ENCODE measurements around the gene MYO1E. TPM values are rescaled to one million over a fixed set of nuclear protein-coding genes. Genes with fewer than 3 reads are reported as not detected.
A peak's percentile ranks its signal among the peaks of the same experiment; 100 is the strongest.

The MYO1E gene
- total RNA-seq, 1 donor from 2014 or later = 192 TPM

DNA sequence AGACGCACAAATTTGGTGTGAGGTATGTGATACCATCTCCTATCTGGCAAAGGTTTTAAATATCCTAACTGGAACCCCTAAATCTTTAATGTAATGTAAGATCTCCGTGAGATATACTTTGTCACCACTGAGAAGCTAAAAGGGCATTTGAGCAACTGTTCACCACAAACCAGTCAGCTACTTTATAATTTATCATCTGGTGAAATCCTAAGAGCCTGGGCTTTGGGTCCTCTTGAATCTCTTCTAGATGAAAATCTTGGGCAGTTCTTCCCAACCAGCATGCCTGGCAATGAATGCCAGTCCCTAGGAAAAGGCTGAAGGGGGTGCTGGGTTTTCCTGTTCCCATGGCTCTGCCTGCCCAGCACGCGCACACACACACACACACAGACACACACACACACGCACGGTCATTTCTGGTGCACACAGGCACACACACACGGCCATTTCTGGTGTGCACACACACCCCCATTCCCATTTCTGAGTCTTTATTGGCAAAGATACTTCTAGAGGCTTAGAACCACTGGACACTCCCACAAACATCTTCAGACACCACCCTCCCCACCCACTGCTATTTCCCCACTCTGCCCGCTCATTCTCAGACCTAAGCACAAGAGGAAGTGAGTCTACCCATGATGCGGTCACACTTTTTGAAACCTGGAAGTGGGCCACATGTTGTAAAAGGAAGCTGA is 72.6 kb downstream of the MYO1E start:
- H3K36me3 Mint-ChIP-seq (ENCODE audit: low read depth) = no peaks in the 10 kb centered on the region
- peaks cover 56% of the 10 kb centered on the region for H3K4me1 Mint-ChIP-seq (ENCODE audit: low read depth)
- no peak overlapping the region for H3K4me3 Mint-ChIP-seq (ENCODE audit: unreplicated experiment)
- peak overlapping the region; percentile 53 for H3K27ac Mint-ChIP-seq (ENCODE audit: unreplicated experiment)
- H3K27me3 Mint-ChIP-seq (ENCODE audit: low read depth) = no peaks in the 10 kb centered on the region
- H3K9me3 Mint-ChIP-seq (ENCODE audit: low read depth) = no peaks in the 10 kb centered on the region
- DNase-seq (ENCODE audit: low spot score) = no peak
- TF ChIP-seq, protein P1, sequence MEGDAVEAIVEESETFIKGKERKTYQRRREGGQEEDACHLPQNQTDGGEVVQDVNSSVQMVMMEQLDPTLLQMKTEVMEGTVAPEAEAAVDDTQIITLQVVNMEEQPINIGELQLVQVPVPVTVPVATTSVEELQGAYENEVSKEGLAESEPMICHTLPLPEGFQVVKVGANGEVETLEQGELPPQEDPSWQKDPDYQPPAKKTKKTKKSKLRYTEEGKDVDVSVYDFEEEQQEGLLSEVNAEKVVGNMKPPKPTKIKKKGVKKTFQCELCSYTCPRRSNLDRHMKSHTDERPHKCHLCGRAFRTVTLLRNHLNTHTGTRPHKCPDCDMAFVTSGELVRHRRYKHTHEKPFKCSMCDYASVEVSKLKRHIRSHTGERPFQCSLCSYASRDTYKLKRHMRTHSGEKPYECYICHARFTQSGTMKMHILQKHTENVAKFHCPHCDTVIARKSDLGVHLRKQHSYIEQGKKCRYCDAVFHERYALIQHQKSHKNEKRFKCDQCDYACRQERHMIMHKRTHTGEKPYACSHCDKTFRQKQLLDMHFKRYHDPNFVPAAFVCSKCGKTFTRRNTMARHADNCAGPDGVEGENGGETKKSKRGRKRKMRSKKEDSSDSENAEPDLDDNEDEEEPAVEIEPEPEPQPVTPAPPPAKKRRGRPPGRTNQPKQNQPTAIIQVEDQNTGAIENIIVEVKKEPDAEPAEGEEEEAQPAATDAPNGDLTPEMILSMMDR (IDR thresholded peaks at IDR 0.05) = no peak

DNA sequence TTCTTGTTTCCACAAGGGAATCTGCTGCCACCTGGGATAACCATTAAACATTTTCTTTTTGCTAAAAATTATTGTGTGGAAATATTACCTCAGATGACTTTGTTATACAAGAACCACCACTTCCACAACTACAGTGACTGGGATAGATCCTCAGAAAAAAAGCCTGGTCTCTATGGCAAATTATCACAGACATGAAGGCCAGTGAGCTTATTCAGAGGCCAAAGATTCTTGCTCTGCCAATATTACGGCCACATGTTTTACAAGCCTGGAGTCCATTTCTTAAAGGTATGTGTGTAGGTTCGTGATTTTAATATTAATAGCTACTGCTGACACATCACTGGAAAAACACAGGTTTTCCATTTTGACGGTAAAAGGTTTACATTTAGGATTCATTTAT is 73.8 kb downstream of the MYO1E start:
- Mint-ChIP-seq H3K4me1 (ENCODE audit: low read depth) (peaks cover 56% of the 10 kb centered on the region), H3K36me3 (ENCODE audit: low read depth) (peaks cover 1% of the 10 kb centered on the region), H3K27ac (ENCODE audit: unreplicated experiment) (no peak overlapping the region), H3K27me3 (ENCODE audit: low read depth) (no peaks in the 10 kb centered on the region), H3K9me3 (ENCODE audit: low read depth) (peaks cover 3% of the 10 kb centered on the region), H3K4me3 (ENCODE audit: unreplicated experiment) (no peak overlapping the region)
- TF ChIP-seq, protein P1 (IDR thresholded peaks at IDR 0.05) = no peak
- DNase-seq (ENCODE audit: low spot score) = no peak

DNA sequence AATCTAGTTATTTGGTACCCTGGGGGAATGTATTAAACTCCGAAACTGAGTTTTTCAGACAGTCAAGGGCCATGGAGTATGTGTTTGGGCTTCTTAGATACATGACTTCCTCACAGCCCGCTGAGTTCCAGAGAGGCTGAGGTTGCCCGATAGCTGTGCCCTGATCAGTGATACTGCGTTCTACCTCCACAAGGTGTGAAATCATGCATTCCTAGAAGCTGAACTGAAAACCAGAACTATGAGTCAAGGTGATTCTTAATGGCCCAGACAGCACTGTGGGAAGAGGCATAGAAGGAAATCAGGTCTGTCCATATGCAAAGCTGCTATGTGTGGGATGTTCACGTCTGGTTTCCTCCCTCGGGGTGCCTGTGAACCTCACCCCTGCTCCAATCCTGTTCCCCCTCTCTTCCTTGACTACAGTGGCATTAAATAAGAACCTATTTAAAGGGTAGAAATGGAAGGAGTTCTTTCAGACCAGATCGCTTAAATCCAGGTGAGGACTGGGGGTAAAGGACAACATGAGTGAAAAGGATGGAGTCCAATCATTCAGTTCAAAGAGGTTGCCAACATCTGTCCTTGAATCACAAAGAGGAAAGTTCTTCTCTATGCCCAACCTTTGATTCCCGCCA is 74.3 kb downstream of the MYO1E start:
- Mint-ChIP-seq H3K9me3 (ENCODE audit: low read depth) (peaks cover 3% of the 10 kb centered on the region), H3K27ac (ENCODE audit: unreplicated experiment) (peak overlapping the region; percentile 55), H3K4me3 (ENCODE audit: unreplicated experiment) (no peak overlapping the region), H3K27me3 (ENCODE audit: low read depth) (no peaks in the 10 kb centered on the region), H3K36me3 (ENCODE audit: low read depth) (peaks cover 1% of the 10 kb centered on the region), H3K4me1 (ENCODE audit: low read depth) (peaks cover 53% of the 10 kb centered on the region)
- DNase-seq (ENCODE audit: low spot score) = no peak
- TF ChIP-seq, protein P1 (IDR thresholded peaks at IDR 0.05) = no peak

DNA sequence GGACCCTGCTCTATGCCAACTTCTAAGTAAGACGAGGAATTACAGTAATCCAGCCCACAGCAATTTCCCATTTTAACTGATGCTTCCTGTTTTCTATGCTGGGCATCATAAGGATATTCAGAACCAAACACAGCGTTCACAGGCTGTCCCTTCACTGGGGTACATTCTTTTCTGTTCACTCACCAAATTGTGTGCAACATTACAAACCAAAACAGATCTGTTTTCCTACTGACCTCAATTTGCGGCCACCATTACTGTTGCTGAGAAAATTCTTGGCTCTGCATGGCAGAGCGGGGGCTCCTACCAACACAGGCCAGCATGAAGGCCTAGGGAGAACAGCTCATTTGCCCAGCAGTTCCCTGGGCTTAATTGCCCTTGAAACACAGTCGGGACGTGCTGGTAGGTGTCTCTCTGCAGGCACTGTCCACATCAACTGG is 76.5 kb downstream of the MYO1E start:
- Mint-ChIP-seq H3K4me1 (ENCODE audit: low read depth) (peaks cover 63% of the 10 kb centered on the region), H3K4me3 (ENCODE audit: unreplicated experiment) (peak overlapping the region; percentile 21), H3K27me3 (ENCODE audit: low read depth) (no peaks in the 10 kb centered on the region), H3K27ac (ENCODE audit: unreplicated experiment) (peak overlapping the region; percentile 88), H3K36me3 (ENCODE audit: low read depth) (peaks cover 1% of the 10 kb centered on the region), H3K9me3 (ENCODE audit: low read depth) (peaks cover 3% of the 10 kb centered on the region)
- no peak for DNase-seq (ENCODE audit: low spot score)
- TF ChIP-seq, protein P1 (IDR thresholded peaks at IDR 0.05) = no peak

DNA sequence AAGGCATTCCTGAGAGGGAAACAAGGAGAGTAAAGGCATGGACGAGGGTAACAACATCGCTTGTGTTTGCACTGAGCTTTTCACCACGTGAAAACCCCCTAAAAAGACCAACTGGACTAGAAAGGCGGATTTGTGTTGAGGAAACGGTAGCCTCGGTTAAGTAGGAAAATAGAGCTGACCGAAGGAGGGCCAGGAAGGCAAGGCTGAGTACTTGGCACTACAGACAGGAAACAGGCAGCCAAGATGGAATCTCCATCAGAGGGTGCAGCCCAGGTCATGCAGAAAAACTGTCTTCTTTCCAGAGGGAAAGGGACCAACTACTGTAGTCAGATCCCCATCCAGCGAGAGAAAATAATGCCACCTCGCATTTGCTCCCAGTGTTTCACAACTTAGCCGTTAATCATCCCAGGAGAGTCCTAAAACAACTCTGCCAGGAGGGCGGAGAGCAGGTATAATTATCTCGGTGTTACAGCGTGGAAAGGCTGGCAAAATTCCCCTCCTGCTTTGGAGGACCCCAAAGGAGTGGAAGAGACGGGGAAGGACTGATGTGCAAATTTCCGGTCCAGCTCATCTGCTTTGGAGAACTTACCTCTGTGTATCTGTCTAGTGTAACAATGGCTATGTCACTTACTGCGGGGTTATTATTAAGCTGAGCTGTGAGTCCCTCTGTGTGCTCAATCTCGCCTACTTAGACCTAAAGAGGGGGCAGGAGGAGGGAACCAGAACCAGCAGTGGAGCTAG is 77.2 kb downstream of the MYO1E start:
- no peak overlapping the region for H3K4me3 Mint-ChIP-seq (ENCODE audit: unreplicated experiment)
- peak overlapping the region; percentile 88 for H3K27ac Mint-ChIP-seq (ENCODE audit: unreplicated experiment)
- H3K27me3 Mint-ChIP-seq (ENCODE audit: low read depth) = no peaks in the 10 kb centered on the region
- H3K4me1 Mint-ChIP-seq (ENCODE audit: low read depth) = peaks cover 65% of the 10 kb centered on the region
- H3K36me3 Mint-ChIP-seq (ENCODE audit: low read depth) = peaks cover 1% of the 10 kb centered on the region
- DNase-seq (ENCODE audit: low spot score) = no peak
- peaks cover 3% of the 10 kb centered on the region for H3K9me3 Mint-ChIP-seq (ENCODE audit: low read depth)
- TF ChIP-seq, protein P1 (IDR thresholded peaks at IDR 0.05) = no peak

Data from chondrocyte (in vitro differentiated cells).